Brain microvascular endothelial cell (primary cell): ENCODE data around the gene TMEM119.
A peak's percentile ranks its signal among the peaks of the same experiment; 100 is the strongest.

Experiments used
- DNase-seq: peaks from one replicate; pipeline ENCODE4 v3.0.0-alpha.2; 2020
- H3K27ac ChIP-seq: fragments of 250-450 bp; sonication (Bioruptor Pico); 2 replicates; pipeline ENCODE4 v1.5.1; 2020; ENCODE audit warnings: mild to moderate bottlenecking, moderate library complexity
- H3K27me3 ChIP-seq: fragments of 250-450 bp; sonication (Bioruptor Pico); replicated peaks from 2 replicates; pipeline ENCODE4 v1.5.1; 2020; ENCODE audit warnings: mild to moderate bottlenecking
- H3K36me3 ChIP-seq: fragments of 250-450 bp; sonication (Bioruptor Pico); replicated peaks from 2 replicates; pipeline ENCODE4 v1.5.1; 2020; ENCODE audit warnings: mild to moderate bottlenecking
- H3K4me3 ChIP-seq: 2 replicates; pipeline ENCODE4 v1.5.1; 2011; ENCODE audit warnings: low read depth, mild to moderate bottlenecking, control low read depth, low read length, moderate library complexity
- CTCF ChIP-seq: IDR thresholded peaks from 2 replicates; pipeline ENCODE4 v1.5.1; 2011; ENCODE audit warnings: low read depth, mild to moderate bottlenecking, moderate library complexity, low read length, control low read depth, inconsistent platforms; ENCODE audit errors: missing control alignments
- in situ Hi-C: cut with HindIII; loops from 2 replicates; pipeline ENCODE4 v1.10.0; 2017; ENCODE audit warnings: low sequenced_read_pairs, low pct_ligation_motif_present

TMEM119 gene

GRCh38 chr12:108600702-108601007, 2.8 kb upstream of the TMEM119 start:
- Histone ChIP-seq H3K27ac (no peak overlapping the region), H3K36me3 (no peaks in the 10 kb centered on the region), H3K4me3 (no peak overlapping the region), H3K27me3 (no peaks in the 10 kb centered on the region)
- in situ Hi-C loops: no loop called here
- TF ChIP-seq CTCF: no peak
- no peak for DNase-seq

GRCh38 chr12:108599948-108600701, 2.2 kb upstream of the TMEM119 start:
- Histone ChIP-seq H3K36me3 (no peaks in the 10 kb centered on the region), H3K27me3 (no peaks in the 10 kb centered on the region), H3K4me3 (no peak overlapping the region), H3K27ac (no peak overlapping the region)
- peak; percentile 10 for TF ChIP-seq CTCF
- in situ Hi-C loops: no loop called here
- DNase-seq: no peak

GRCh38 chr12:108599541-108599940, 1.7 kb upstream of the TMEM119 start:
- H3K4me3 ChIP-seq: no peak overlapping the region
- H3K36me3 ChIP-seq: no peaks in the 10 kb centered on the region
- no peak for DNase-seq
- H3K27ac ChIP-seq: no peak overlapping the region
- no peak for TF ChIP-seq CTCF
- H3K27me3 ChIP-seq: no peaks in the 10 kb centered on the region
- in situ Hi-C loops: no loop called here

- no peaks in the 10 kb centered on the region for H3K27me3 ChIP-seq
- H3K36me3 ChIP-seq: no peaks in the 10 kb centered on the region
- in situ Hi-C loops: no loop called here
- no peak overlapping the region for H3K27ac ChIP-seq
- TF ChIP-seq CTCF: no peak
- no peak for DNase-seq
- no peak overlapping the region for H3K4me3 ChIP-seq
Measured at GRCh38 chr12:108598553-108599250, 818 bp upstream of the TMEM119 start.

GRCh38 chr12:108596854-108597558, 878 bp downstream of the TMEM119 start:
- DNase-seq: no peak
- in situ Hi-C loops: no loop called here
- H3K4me3 ChIP-seq: peak overlapping the region; percentile 55
- no peaks in the 10 kb centered on the region for H3K36me3 ChIP-seq
- H3K27ac ChIP-seq: no peak overlapping the region
- TF ChIP-seq CTCF: no peak
- H3K27me3 ChIP-seq: no peaks in the 10 kb centered on the region
